ENCODE results near the gene SRRT. TPM values are rescaled to one million over a fixed set of nuclear protein-coding genes. Genes with fewer than 3 reads are reported as not detected.
"Not testable (repeated sequence)": the region's sequence is repeated elsewhere in the genome, so short reads cannot be mapped to it uniquely, and the experiment has no call there.

The SRRT gene
- total and polyA plus RNA-seq, 4 donors, result 21.3 to 158 (median 104) TPM

- no peak overlapping the region for H3K4me3 ChIP-seq (ENCODE audit: low read depth, low read length)
- no peak for DNase-seq (ENCODE audit: low read depth in 4 of 6, low spot score in 6 of 6)
- H3K4me1 ChIP-seq (ENCODE audit: control insufficient read depth, insufficient read depth, low read length), result no peaks in the 10 kb centered on the region
- H3K9me3 ChIP-seq (ENCODE audit: control insufficient read depth, insufficient read depth, low read length), result no peaks in the 10 kb centered on the region
- H3K27me3 ChIP-seq (ENCODE audit: control insufficient read depth, insufficient read depth, low read length), result no peaks in the 10 kb centered on the region
- H3K36me3 ChIP-seq (ENCODE audit: control insufficient read depth, insufficient read depth, low read length), result no peaks in the 10 kb centered on the region
- H3K27ac ChIP-seq (ENCODE audit: low read depth, low read length), result no peak overlapping the region
These were observed 46.1 kb downstream of the SRRT start for GRCh38 chr7:100921039-100921438.

- not testable (repeated sequence) for H3K27me3 ChIP-seq (ENCODE audit: control insufficient read depth, insufficient read depth, low read length); DNase-seq (ENCODE audit: low read depth in 4 of 6, low spot score in 6 of 6); H3K9me3 ChIP-seq (ENCODE audit: control insufficient read depth, insufficient read depth, low read length); H3K4me3 ChIP-seq (ENCODE audit: low read depth, low read length); H3K4me1 ChIP-seq (ENCODE audit: control insufficient read depth, insufficient read depth, low read length); H3K27ac ChIP-seq (ENCODE audit: low read depth, low read length); H3K36me3 ChIP-seq (ENCODE audit: control insufficient read depth, insufficient read depth, low read length)
- WGBS (ENCODE audit: insufficient coverage), result 58% methylated on average over 4 of the region's 4 CpGs
These were observed 48.7 kb downstream of the SRRT start for GRCh38 chr7:100923616-100924015.

- H3K36me3 ChIP-seq (ENCODE audit: control insufficient read depth, insufficient read depth, low read length), result no peaks in the 10 kb centered on the region
- H3K4me1 ChIP-seq (ENCODE audit: control insufficient read depth, insufficient read depth, low read length), result no peaks in the 10 kb centered on the region
- peaks cover 2% of the 10 kb centered on the region for H3K9me3 ChIP-seq (ENCODE audit: control insufficient read depth, insufficient read depth, low read length)
- WGBS (ENCODE audit: insufficient coverage), result 100% methylated on average over 1 of the region's 1 CpG
- no peak for DNase-seq (ENCODE audit: low read depth in 4 of 6, low spot score in 6 of 6)
- H3K4me3 ChIP-seq (ENCODE audit: low read depth, low read length), result no peak overlapping the region
- H3K27me3 ChIP-seq (ENCODE audit: control insufficient read depth, insufficient read depth, low read length), result no peaks in the 10 kb centered on the region
- H3K27ac ChIP-seq (ENCODE audit: low read depth, low read length), result no peak overlapping the region
These were observed 54.9 kb downstream of the SRRT start for GRCh38 chr7:100929808-100930174.

- H3K27me3 ChIP-seq (ENCODE audit: control insufficient read depth, insufficient read depth, low read length), result no peaks in the 10 kb centered on the region
- no peak overlapping the region for H3K4me3 ChIP-seq (ENCODE audit: low read depth, low read length)
- no peak overlapping the region for H3K27ac ChIP-seq (ENCODE audit: low read depth, low read length)
- H3K4me1 ChIP-seq (ENCODE audit: control insufficient read depth, insufficient read depth, low read length), result no peaks in the 10 kb centered on the region
- WGBS (ENCODE audit: insufficient coverage), result 28% methylated on average over 2 of the region's 4 CpGs
- H3K9me3 ChIP-seq (ENCODE audit: control insufficient read depth, insufficient read depth, low read length), result peaks cover 2% of the 10 kb centered on the region
- H3K36me3 ChIP-seq (ENCODE audit: control insufficient read depth, insufficient read depth, low read length), result no peaks in the 10 kb centered on the region
- DNase-seq (ENCODE audit: low read depth in 4 of 6, low spot score in 6 of 6), result no peak
These were observed 58.8 kb downstream of the SRRT start for GRCh38 chr7:100933734-100934133.

- WGBS (ENCODE audit: insufficient coverage), result no CpG with 5 or more reads among the region's 2 CpGs
- not testable (repeated sequence) for H3K4me1 ChIP-seq (ENCODE audit: control insufficient read depth, insufficient read depth, low read length); DNase-seq (ENCODE audit: low read depth in 4 of 6, low spot score in 6 of 6)
These were observed 60.5 kb downstream of the SRRT start for GRCh38 chr7:100935381-100935780.

GRCh38 chr7:100936167-100936566 lies 61.3 kb downstream of the SRRT start:
- not testable (repeated sequence) for H3K9me3 ChIP-seq (ENCODE audit: control insufficient read depth, insufficient read depth, low read length); H3K27me3 ChIP-seq (ENCODE audit: control insufficient read depth, insufficient read depth, low read length); H3K4me3 ChIP-seq (ENCODE audit: low read depth, low read length); H3K4me1 ChIP-seq (ENCODE audit: control insufficient read depth, insufficient read depth, low read length); DNase-seq (ENCODE audit: low read depth in 4 of 6, low spot score in 6 of 6); H3K36me3 ChIP-seq (ENCODE audit: control insufficient read depth, insufficient read depth, low read length); H3K27ac ChIP-seq (ENCODE audit: low read depth, low read length)
- 95% methylated on average over 4 of the region's 7 CpGs for WGBS (ENCODE audit: insufficient coverage)

More at GRCh38 chr7:100935381-100935780, 60.5 kb downstream of the SRRT start:
- H3K4me3 ChIP-seq (ENCODE audit: low read depth, low read length); H3K27me3 ChIP-seq (ENCODE audit: control insufficient read depth, insufficient read depth, low read length); H3K9me3 ChIP-seq (ENCODE audit: control insufficient read depth, insufficient read depth, low read length); H3K36me3 ChIP-seq (ENCODE audit: control insufficient read depth, insufficient read depth, low read length); H3K27ac ChIP-seq (ENCODE audit: low read depth, low read length): not testable (repeated sequence)

Small RNA genes lying within 50 kb of the gene (small RNA-seq; reads per million reads assigned to genes)
- not detected for gene RN7SL549P (ENCODE audit: low replicate concordance)
- not detected for gene RPS29P15 (ENCODE audit: low replicate concordance)

Other genes starting within 250 kb of the SRRT start
- gene TFR2, start 233.6 kb upstream of the SRRT start, total RNA-seq, result 1 to 10 TPM; 3.7 to 7.0 TPM
- 10 to 100 TPM; 16.9 to 17.9 TPM for gene TFR2, start 233.6 kb upstream of the SRRT start, polyA plus RNA-seq (ENCODE audit: insufficient read length in 2 of 2)
- 10 to 100 TPM; 16.5 to 35.2 TPM for gene ACTL6B, start 218.7 kb upstream of the SRRT start, total RNA-seq
- gene ACTL6B, start 218.7 kb upstream of the SRRT start, polyA plus RNA-seq (ENCODE audit: insufficient read length in 2 of 2), result 10 to 100 TPM; 83.1 to 89.8 TPM
- 10 to 100 TPM; 74.9 to 89.9 TPM for gene GNB2, start 201.4 kb upstream of the SRRT start, total RNA-seq
- gene GNB2, start 201.4 kb upstream of the SRRT start, polyA plus RNA-seq (ENCODE audit: insufficient read length in 2 of 2), result 100 to 1,000 TPM; 340 to 353 TPM
- gene GIGYF1, start 180.9 kb upstream of the SRRT start, total RNA-seq, result 10 to 100 TPM; 13.2 to 26.1 TPM
- gene GIGYF1, start 180.9 kb upstream of the SRRT start, polyA plus RNA-seq (ENCODE audit: insufficient read length in 2 of 2), result 10 to 100 TPM; 41.7 to 53.7 TPM
- 10 to 100 TPM; 26.2 to 45.2 TPM for gene POP7, start 169.0 kb upstream of the SRRT start, total RNA-seq
- 10 to 100 TPM; 59.3 to 65.3 TPM for gene POP7, start 169.0 kb upstream of the SRRT start, polyA plus RNA-seq (ENCODE audit: insufficient read length in 2 of 2)
- under 1 TPM in 1 of 2 donors, not detected in 1; 0.28 TPM for gene EPO, start 154.6 kb upstream of the SRRT start, total RNA-seq
- gene EPO, start 154.6 kb upstream of the SRRT start, polyA plus RNA-seq (ENCODE audit: insufficient read length in 2 of 2), result under 1 TPM; 0.44 TPM
- gene ZAN, start 141.5 kb upstream of the SRRT start, total RNA-seq, result not detected
- not detected for gene ZAN, start 141.5 kb upstream of the SRRT start, polyA plus RNA-seq (ENCODE audit: insufficient read length in 2 of 2)
- gene EPHB4, start 47.6 kb upstream of the SRRT start, total RNA-seq, result 10 to 100 TPM; 16.2 to 52.1 TPM
- 10 to 100 TPM; 17.3 to 25.0 TPM for gene EPHB4, start 47.6 kb upstream of the SRRT start, polyA plus RNA-seq (ENCODE audit: insufficient read length in 2 of 2)
- 10 to 100 TPM; 13.8 to 21.2 TPM for gene SLC12A9, start 22.4 kb upstream of the SRRT start, total RNA-seq
- 10 to 100 TPM; 34.8 to 48.3 TPM for gene SLC12A9, start 22.4 kb upstream of the SRRT start, polyA plus RNA-seq (ENCODE audit: insufficient read length in 2 of 2)
- gene TRIP6, start 7.7 kb upstream of the SRRT start, total RNA-seq, result 10 to 100 TPM; 16.0 to 66.6 TPM
- gene TRIP6, start 7.7 kb upstream of the SRRT start, polyA plus RNA-seq (ENCODE audit: insufficient read length in 2 of 2), result 10 to 100 TPM; 36.2 to 55.6 TPM
- 1 to 10 TPM; 1.4 to 4.2 TPM for gene UFSP1, start 14.6 kb downstream of the SRRT start, total RNA-seq
- 1 to 10 TPM; 2.5 to 2.6 TPM for gene UFSP1, start 14.6 kb downstream of the SRRT start, polyA plus RNA-seq (ENCODE audit: insufficient read length in 2 of 2)
- gene ACHE, start 20.8 kb downstream of the SRRT start, total RNA-seq, result 10 to 100 TPM; 14.7 to 71.4 TPM
- 100 to 1,000 TPM in 1 of 2 donors, 10 to 100 TPM in 1; 96.8 to 108 TPM for gene ACHE, start 20.8 kb downstream of the SRRT start, polyA plus RNA-seq (ENCODE audit: insufficient read length in 2 of 2)
- under 1 TPM; 0.17 to 0.40 TPM for gene MUC3A, start 74.4 kb downstream of the SRRT start, total RNA-seq
- 1 to 10 TPM; 1.9 to 2.5 TPM for gene MUC3A, start 74.4 kb downstream of the SRRT start, polyA plus RNA-seq (ENCODE audit: insufficient read length in 2 of 2)
- 1 to 10 TPM in 1 of 2 donors, under 1 TPM in 1; 0.59 to 1.4 TPM for gene MUC12, start 94.5 kb downstream of the SRRT start, total RNA-seq
- gene MUC12, start 94.5 kb downstream of the SRRT start, polyA plus RNA-seq (ENCODE audit: insufficient read length in 2 of 2), result 1 to 10 TPM; 1.9 to 2.2 TPM
- not detected for gene MUC17, start 145.0 kb downstream of the SRRT start, total RNA-seq
- gene MUC17, start 145.0 kb downstream of the SRRT start, polyA plus RNA-seq (ENCODE audit: insufficient read length in 2 of 2), result not detected
- 10 to 100 TPM in 1 of 2 donors, 1 to 10 TPM in 1; 6.0 to 10.9 TPM for gene TRIM56, start 210.4 kb downstream of the SRRT start, total RNA-seq
- gene TRIM56, start 210.4 kb downstream of the SRRT start, polyA plus RNA-seq (ENCODE audit: insufficient read length in 2 of 2), result 1 to 10 TPM; 5.6 to 7.0 TPM